K562 (cell line): ENCODE measurements around the gene CHRDL1. TPM values are rescaled to one million over a fixed set of nuclear protein-coding genes. Genes with fewer than 3 reads are reported as not detected.

ENCODE experiments used
- BCOR ChIP-seq: fragments of 450-650 bp; IDR thresholded peaks from 2 replicates; pipeline ENCODE4 v1.6.1; 2016
- CBFA2T3 ChIP-seq: fragments of 450-650 bp; IDR thresholded peaks from 2 replicates; pipeline ENCODE4 v1.6.1; 2017
- CBX2 ChIP-seq: fragments of 200-600 bp; sonication (generic); IDR thresholded peaks from one replicate; pipeline ENCODE4 v1.6.1; 2012; ENCODE audit warnings: mild to moderate bottlenecking, low read length, inconsistent platforms; ENCODE audit not compliant: insufficient read depth, poor library complexity, severe bottlenecking
- DPF2 ChIP-seq: fragments of 450-650 bp; IDR thresholded peaks from 2 replicates; pipeline ENCODE4 v1.6.1; 2016
- ESRRB ChIP-seq: fragments of 250-450 bp; sonication (Bioruptor Pico); IDR thresholded peaks from 2 replicates; pipeline ENCODE4 v1.5.0; 2020; ENCODE audit warnings: mild to moderate bottlenecking, moderate library complexity, borderline replicate concordance
- HDAC1 ChIP-seq, 2 experiments: fragments of 450-650 bp; IDR thresholded peaks; 2 replicates each; pipeline ENCODE4 v1.6.1; 2016 to 2017; ENCODE audit warnings: inconsistent platforms in 1 of 2, mild to moderate bottlenecking in 1 of 2, moderate library complexity in 1 of 2
- KDM1A ChIP-seq, 2 experiments: fragments of 450-650 bp; IDR thresholded peaks; 2 replicates each; pipeline ENCODE4 v1.6.1; 2016; ENCODE audit warnings: mild to moderate bottlenecking in 2 of 2
- KDM5B ChIP-seq: fragments of 200-600 bp; sonication (generic); IDR thresholded peaks from 2 replicates; pipeline ENCODE4 v1.6.1; 2012; ENCODE audit warnings: low read depth, mild to moderate bottlenecking, moderate library complexity, low read length, control low read depth, inconsistent platforms; ENCODE audit not compliant: insufficient replicate concordance
- KLF16 ChIP-seq: IDR thresholded peaks from 2 replicates; pipeline ENCODE4 v1.6.1; 2016; ENCODE audit warnings: antibody characterized with exemption
- MEF2A ChIP-seq: IDR thresholded peaks from 2 replicates; pipeline ENCODE4 v1.6.1; 2011; ENCODE audit warnings: low read depth, mild to moderate bottlenecking, low read length, moderate library complexity; ENCODE audit not compliant: control insufficient read depth
- NRF1 ChIP-seq, 2 experiments: fragments of 450-650 bp; IDR thresholded peaks in 1 of 2; conservative IDR thresholded peaks in 1 of 2; 2 replicates each; pipeline ENCODE4 v1.6.1; 2014; ENCODE audit warnings: mild to moderate bottlenecking in 2 of 2
- RBM17 ChIP-seq: fragments of 200-400 bp; formaldehyde crosslinking; IDR thresholded peaks from 2 replicates; pipeline ENCODE4 v1.6.1; 2017; ENCODE audit warnings: low read depth, mild to moderate bottlenecking, low read length, borderline replicate concordance
- SMARCE1 ChIP-seq: fragments of 450-650 bp; IDR thresholded peaks from 2 replicates; pipeline ENCODE4 v1.7.1; 2016; ENCODE audit warnings: mild to moderate bottlenecking
- TCF3 ChIP-seq: sonication (generic); formaldehyde crosslinking; IDR thresholded peaks from 2 replicates; pipeline ENCODE4 v1.4.0; 2020; ENCODE audit warnings: mild to moderate bottlenecking, missing genetic modification reagents
- ZFPM2 ChIP-seq: fragments of 250-450 bp; sonication (Bioruptor Pico); IDR thresholded peaks from 2 replicates; pipeline ENCODE4 v1.5.1; 2022; ENCODE audit warnings: mild to moderate bottlenecking
- ZNF384 ChIP-seq: IDR thresholded peaks from 2 replicates; pipeline ENCODE4 v1.6.1; 2012; ENCODE audit warnings: low read depth, low read length, improper control_type of control experiment
- ZNF584 ChIP-seq: fragments of 200-800 bp; sonication (Bioruptor generic); IDR thresholded peaks from 2 replicates; pipeline ENCODE4 v1.6.1; 2016; ENCODE audit warnings: low read depth, mild to moderate bottlenecking, missing genetic modification characterization, missing compliant biosample characterization
- ZNF764 ChIP-seq: fragments of 250-450 bp; sonication (Bioruptor Pico); IDR thresholded peaks from 2 replicates; pipeline ENCODE4 v1.4.0; 2020; ENCODE audit warnings: low read depth, mild to moderate bottlenecking, moderate library complexity
- ZSCAN32 ChIP-seq: fragments of 450-650 bp; formaldehyde crosslinking; IDR thresholded peaks from 2 replicates; pipeline ENCODE4 v1.4.0; 2020; ENCODE audit warnings: mild to moderate bottlenecking, moderate library complexity
- polyA plus RNA-seq, 8 experiments: library from polyadenylated mRNA; depleted of rRNA in 4 of 8; stranded (reverse) in 5 of 8; unstranded in 3 of 8; fragments of >200 nt; fragmentation: Nextera tagmentation in 2 of 8; fragmentation: Illumina TruSeq in 1 of 8; extraction: Ambion mirVana in 2 of 8; extraction: Trizol in 1 of 8; gene quantifications; 2 replicates each; pipeline versions ENCODE4 v1.2.1 to v1.2.3, GENCODE V29; 2011 to 2014; ENCODE audit warnings: inconsistent platforms in 1 of 8, missing spikeins in 1 of 8
- total RNA-seq, 7 experiments: library from RNA; depleted of rRNA in 6 of 7; stranded (reverse); fragments of >200 nt in 6 of 7; fragmentation: Illumina TruSeq in 2 of 7; extraction: Trizol in 2 of 7; gene quantifications; 2 replicates each; pipeline versions ENCODE4 v1.2.1 to v1.2.3, GENCODE V29; 2011 to 2021; ENCODE audit warnings: low replicate concordance in 1 of 7
- TF ChIP-seq, protein P1 (sequence below): fragments of 450-650 bp; IDR thresholded peaks from 2 replicates; pipeline ENCODE4 v1.6.1; 2016; ENCODE audit warnings: low read depth, mild to moderate bottlenecking, moderate library complexity

Gene CHRDL1
- total and polyA plus RNA-seq, 9 of the 15 experiments (the other 6 are each of a cell fraction or from before 2014, with no cell fraction given): not detected

DNA sequence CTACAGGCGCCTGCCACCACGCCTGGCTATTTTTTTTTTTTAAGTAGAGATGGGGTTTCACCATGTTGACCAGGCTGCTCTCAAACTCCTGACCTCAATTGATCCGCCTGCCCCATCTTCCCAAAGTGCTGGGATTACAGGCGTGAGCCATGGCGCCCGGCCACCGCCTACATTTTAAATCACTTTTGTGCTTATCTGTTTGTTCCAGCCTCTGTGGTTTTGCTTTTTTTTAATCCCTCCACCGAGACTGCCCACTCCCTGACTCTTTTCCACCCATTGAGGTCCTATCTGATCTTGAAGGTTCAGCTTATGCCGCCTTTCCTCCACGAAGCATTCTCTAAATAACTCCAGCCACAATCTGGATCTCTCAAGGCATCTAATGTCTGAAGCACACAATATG lies 73.5 kb downstream of the CHRDL1 start (continued):
- no peak for TF ChIP-seq ZNF584 (CRISPR knock-in tag)
- TF ChIP-seq, protein P1, sequence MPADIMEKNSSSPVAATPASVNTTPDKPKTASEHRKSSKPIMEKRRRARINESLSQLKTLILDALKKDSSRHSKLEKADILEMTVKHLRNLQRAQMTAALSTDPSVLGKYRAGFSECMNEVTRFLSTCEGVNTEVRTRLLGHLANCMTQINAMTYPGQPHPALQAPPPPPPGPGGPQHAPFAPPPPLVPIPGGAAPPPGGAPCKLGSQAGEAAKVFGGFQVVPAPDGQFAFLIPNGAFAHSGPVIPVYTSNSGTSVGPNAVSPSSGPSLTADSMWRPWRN: peak; percentile 95
- 0 out of 2 replicates have a peak, but pooled peaks have one; percentile 24 for TF ChIP-seq KLF16
- no peak for TF ChIP-seq ZFPM2 (CRISPR knock-in tag)
- TF ChIP-seq MEF2A: no peak
- peak; percentile 76 for TF ChIP-seq CBFA2T3
- 0 out of 2 replicates have a peak, but pooled peaks have one; percentile 35 for TF ChIP-seq ZNF384
- peak; percentile 49; the same call in 1 of the 2 replicates for TF ChIP-seq SMARCE1
- no peak for TF ChIP-seq CBX2
- TF ChIP-seq ZNF764 (CRISPR knock-in tag): no peak
- no peak for TF ChIP-seq RBM17
- peak; percentile 89 for TF ChIP-seq KDM1A (IDR thresholded peaks at IDR 0.05)
- no peak for TF ChIP-seq KDM5B
- TF ChIP-seq BCOR: 0 out of 2 replicates have a peak, but pooled peaks have one; percentile 28
- no peak for TF ChIP-seq ZSCAN32 (CRISPR knock-in tag)
- TF ChIP-seq DPF2: peak; percentile 30; the same call in 1 of the 2 replicates
- TF ChIP-seq ESRRB (CRISPR knock-in tag): no peak
- TF ChIP-seq NRF1 (conservative IDR thresholded peaks at IDR 0.05 in 1 of 2, IDR thresholded peaks at IDR 0.05 in 1 of 2): no peak
- TF ChIP-seq TCF3 (CRISPR knock-in tag): peak; percentile 46; the same call in 1 of the 2 replicates
- TF ChIP-seq HDAC1 (IDR thresholded peaks at IDR 0.05): peak in 1 of 2 experiments; percentile 79; a peak in 2 of 4 replicates
